K562 treated with DMSO at 1 percent for 4 hours (cell line): ENCODE data around the gene PLEKHA4. TPM values are rescaled to one million over a fixed set of nuclear protein-coding genes. Genes with fewer than 3 reads are reported as not detected.

Experiments used
- total RNA-seq: library from RNA; unstranded; fragments of 300-600 nt; gene quantifications from 2 replicates; pipeline ENCODE4 v1.2.3, GENCODE V29; 2022; ENCODE audit not compliant: insufficient read depth

The PLEKHA4 gene, protein sequence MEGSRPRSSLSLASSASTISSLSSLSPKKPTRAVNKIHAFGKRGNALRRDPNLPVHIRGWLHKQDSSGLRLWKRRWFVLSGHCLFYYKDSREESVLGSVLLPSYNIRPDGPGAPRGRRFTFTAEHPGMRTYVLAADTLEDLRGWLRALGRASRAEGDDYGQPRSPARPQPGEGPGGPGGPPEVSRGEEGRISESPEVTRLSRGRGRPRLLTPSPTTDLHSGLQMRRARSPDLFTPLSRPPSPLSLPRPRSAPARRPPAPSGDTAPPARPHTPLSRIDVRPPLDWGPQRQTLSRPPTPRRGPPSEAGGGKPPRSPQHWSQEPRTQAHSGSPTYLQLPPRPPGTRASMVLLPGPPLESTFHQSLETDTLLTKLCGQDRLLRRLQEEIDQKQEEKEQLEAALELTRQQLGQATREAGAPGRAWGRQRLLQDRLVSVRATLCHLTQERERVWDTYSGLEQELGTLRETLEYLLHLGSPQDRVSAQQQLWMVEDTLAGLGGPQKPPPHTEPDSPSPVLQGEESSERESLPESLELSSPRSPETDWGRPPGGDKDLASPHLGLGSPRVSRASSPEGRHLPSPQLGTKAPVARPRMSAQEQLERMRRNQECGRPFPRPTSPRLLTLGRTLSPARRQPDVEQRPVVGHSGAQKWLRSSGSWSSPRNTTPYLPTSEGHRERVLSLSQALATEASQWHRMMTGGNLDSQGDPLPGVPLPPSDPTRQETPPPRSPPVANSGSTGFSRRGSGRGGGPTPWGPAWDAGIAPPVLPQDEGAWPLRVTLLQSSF
- 17.1 and 25.9 TPM in 2 replicates for total RNA-seq

DNA sequence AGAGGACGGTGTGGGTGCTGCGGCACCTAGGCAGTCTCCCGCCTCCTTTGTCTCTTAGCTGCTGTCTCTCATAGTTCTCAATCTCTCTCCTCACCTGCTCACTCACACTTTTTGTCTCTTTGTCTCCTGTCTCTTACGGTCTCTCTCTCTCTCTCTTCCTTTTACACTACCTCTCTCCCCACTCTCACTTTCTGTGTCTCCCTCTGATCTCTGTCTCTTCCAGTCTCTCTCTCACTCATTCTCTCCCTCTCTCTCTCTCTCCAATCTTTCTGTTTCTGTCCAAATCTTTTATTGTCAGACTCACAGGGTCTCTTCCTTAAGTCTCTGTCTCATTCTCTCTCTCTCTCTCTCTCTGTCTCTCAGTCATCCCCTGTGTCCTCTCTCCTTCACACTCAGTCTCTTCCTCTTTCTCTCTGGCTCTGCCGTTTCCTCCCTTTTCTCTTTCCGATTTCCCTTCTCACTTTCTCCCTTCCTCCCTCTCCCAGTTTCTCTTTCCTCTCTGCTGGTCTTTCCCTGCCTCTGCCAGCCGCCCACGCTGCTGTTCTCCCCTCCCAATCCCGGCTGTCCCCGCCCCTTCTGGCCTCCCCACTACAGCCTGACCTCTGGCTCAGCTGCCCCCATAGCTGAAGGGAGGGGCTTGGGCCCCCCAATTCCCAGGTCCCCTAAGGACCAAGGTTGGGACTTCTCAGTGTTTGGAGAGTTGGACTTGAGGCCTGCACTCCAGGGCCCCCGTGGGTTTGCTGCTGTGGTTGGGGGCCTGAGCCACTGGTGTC lies at the start of gene PLEKHA4:
PLEKHA4 (minus strand) TSS at position 504 of the 773 bp plus-strand sequence. CDS start 997 bp downstream, outside the sequence.

DNA sequence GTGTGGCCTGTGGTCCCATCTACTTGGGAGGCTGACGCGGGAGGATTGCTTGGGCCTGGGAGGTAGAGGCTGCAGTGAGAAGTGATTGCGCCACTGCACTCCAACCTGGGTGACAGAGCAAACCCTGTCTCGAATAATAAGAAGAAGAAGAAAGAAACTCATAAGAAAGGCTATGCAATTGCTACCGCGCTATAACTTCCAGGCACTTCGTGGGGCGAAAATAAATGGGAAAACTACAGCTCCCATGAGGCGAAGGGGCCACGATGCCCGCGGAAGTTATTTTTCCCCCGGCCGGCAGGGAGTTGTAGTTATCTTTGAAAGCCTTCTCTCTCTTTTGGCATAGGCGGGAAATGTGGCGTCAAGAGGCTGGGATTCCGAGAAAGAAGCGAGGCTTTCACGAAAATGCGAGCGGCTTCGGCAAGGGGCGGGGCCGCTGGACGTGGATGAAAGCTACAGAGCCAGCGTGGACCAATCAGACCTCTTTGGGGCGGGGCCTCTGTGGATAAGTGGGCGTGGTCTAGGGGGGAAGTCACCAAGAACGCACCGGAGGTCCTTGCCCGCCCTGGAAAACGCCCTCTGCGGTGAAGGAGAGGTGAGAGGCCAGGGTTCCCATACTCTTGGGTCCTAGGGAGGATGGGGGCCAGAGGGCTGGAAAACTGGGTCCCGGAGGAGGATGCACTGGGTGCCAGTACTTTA lies 31.5 kb upstream of the PLEKHA4 start, which contains the start of gene NUCB1:
NUCB1 (plus strand) TSS at position 532 of the 696 bp plus-strand sequence. CDS start 485 bp downstream, outside the sequence.

DNA sequence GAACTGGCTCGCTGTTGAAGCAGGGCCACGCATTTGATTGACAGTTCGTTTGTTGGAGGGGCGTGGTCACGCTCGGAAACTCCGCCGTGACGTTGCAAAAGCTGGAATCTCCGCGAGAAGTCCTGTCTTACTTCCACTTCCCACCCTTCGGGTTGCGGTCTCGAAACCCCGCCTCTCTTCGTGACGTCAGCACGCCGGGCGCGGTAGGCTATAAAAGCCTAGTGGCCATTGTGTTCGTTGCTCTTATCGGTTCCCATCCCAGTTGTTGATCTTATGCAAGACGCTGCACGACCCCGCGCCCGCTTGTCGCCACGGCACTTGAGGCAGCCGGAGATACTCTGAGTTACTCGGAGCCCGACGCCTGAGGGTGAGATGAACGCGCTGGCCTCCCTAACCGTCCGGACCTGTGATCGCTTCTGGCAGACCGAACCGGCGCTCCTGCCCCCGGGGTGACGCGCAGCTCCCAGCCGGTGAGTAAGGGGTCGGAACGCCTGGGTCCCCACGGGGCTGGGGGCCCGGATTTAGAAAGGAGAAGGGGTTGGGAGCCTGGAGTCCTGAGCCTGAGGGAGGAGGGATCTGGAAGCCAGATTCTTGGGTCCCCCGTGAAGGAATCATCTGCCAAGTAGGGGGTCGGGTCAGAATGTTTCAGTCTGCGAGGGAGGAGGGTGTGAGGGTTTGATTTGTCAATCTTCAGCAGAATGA lies 3.9 kb upstream of the PLEKHA4 start, which contains the start of gene PPP1R15A:
PPP1R15A (plus strand) TSS at position 240 of the 702 bp plus-strand sequence. CDS start 813 bp downstream, outside the sequence.

DNA sequence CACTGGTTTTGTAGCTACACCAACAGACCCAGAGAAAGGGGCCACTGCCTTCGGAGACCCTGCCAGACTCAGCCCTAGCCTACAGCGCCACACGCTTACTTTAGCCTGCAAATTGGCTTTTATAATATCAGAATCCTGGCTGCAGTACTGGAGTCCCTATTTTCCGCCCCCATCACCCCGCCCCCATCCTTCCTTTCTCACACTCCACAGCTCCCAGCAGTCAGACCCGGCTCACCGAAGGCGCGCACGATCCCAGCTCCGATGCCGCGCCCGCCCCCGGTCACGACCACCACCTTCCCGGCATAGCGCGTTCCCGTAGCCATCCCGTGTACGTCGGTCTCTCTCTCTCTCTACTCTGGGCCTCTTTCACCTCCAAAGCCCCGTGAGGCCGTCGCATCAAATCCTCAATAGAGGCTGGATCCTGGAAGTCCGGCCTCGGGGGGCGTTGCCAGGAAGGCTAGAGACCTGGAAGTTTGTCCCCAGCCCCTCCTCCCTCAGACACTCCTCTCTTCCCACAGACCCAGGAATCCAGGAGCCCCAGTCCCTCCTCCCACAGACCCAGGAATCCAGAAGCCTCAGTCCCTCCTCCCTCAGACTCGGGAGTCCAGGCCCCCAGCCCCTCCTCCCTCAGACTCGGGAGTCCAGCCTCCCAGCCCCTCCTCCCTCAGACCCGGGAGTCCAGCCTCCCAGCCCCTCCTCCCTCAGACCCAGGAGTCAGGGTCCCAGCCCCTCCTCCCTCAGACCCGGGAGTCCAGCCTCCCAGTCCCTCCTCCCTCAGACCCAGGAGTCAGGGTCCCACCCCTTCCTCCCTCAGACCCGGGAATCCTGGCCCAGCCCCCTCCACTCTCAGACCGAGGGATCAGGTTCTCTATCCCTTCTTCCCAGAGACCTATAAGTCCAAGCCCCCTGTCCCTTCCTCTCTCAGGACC lies 32.1 kb downstream of the PLEKHA4 start, which contains the start of gene HSD17B14:
HSD17B14 (minus strand) TSS at position 403 of the 929 bp plus-strand sequence; CDS start at position 323, 80 bp downstream.

Other genes starting within 250 kb of the PLEKHA4 start
- gene RPL18, start 249.4 kb downstream of the PLEKHA4 start, total RNA-seq = 5,295 and 5,517 TPM in 2 replicates
- 3.9 and 7.1 TPM in 2 replicates for gene SPHK2, start 249.1 kb downstream of the PLEKHA4 start, total RNA-seq
- 18.9 and 23.5 TPM in 2 replicates for gene DBP, start 231.2 kb downstream of the PLEKHA4 start, total RNA-seq
- gene CA11, start 222.4 kb downstream of the PLEKHA4 start, total RNA-seq = 10.3 and 27.1 TPM in 2 replicates
- 0.33 TPM in 1 of 2 replicates, not detected in the other for gene NTN5, start 195.6 kb downstream of the PLEKHA4 start, total RNA-seq
- not detected in 2 replicates for gene FUT2, start 172.6 kb downstream of the PLEKHA4 start, total RNA-seq
- gene MAMSTR, start 148.9 kb downstream of the PLEKHA4 start, total RNA-seq = 0.73 TPM in 1 of 2 replicates, not detected in the other
- gene RASIP1, start 128.0 kb downstream of the PLEKHA4 start, total RNA-seq = 6.5 and 7.8 TPM in 2 replicates
- 0.50 TPM in 1 of 2 replicates, not detected in the other for gene IZUMO1, start 121.7 kb downstream of the PLEKHA4 start, total RNA-seq
- gene FUT1, start 116.0 kb downstream of the PLEKHA4 start, total RNA-seq = 4.8 and 13.9 TPM in 2 replicates
- gene FGF21, start 113.1 kb downstream of the PLEKHA4 start, total RNA-seq = not detected in 2 replicates
- 68.9 and 69.1 TPM in 2 replicates for gene BCAT2, start 57.6 kb downstream of the PLEKHA4 start, total RNA-seq
- not detected in 2 replicates for gene HSD17B14, start 32.1 kb downstream of the PLEKHA4 start, total RNA-seq
- gene PPP1R15A, start 3.8 kb upstream of the PLEKHA4 start, total RNA-seq = 85.0 and 106 TPM in 2 replicates
- gene TULP2, start 30.1 kb upstream of the PLEKHA4 start, total RNA-seq = not detected in 2 replicates
- 279 and 316 TPM in 2 replicates for gene NUCB1, start 31.7 kb upstream of the PLEKHA4 start, total RNA-seq
- 2.6 and 6.7 TPM in 2 replicates for gene DHDH, start 65.1 kb upstream of the PLEKHA4 start, total RNA-seq
- 90.6 and 152 TPM in 2 replicates for gene BAX, start 86.3 kb upstream of the PLEKHA4 start, total RNA-seq
- gene FTL, start 96.7 kb upstream of the PLEKHA4 start, total RNA-seq = 5,415 and 5,880 TPM in 2 replicates
- 18.0 and 22.2 TPM in 2 replicates for gene GYS1, start 124.7 kb upstream of the PLEKHA4 start, total RNA-seq
- 219 and 288 TPM in 2 replicates for gene RUVBL2, start 125.3 kb upstream of the PLEKHA4 start, total RNA-seq
- not detected in 2 replicates for gene LHB, start 148.5 kb upstream of the PLEKHA4 start, total RNA-seq
- gene CGB3, start 155.7 kb upstream of the PLEKHA4 start, total RNA-seq = not detected in 2 replicates
- not detected in 2 replicates for gene CGB2, start 163.3 kb upstream of the PLEKHA4 start, total RNA-seq
- gene CGB1, start 168.3 kb upstream of the PLEKHA4 start, total RNA-seq = not detected in 2 replicates
- not detected in 2 replicates for gene CGB5, start 175.2 kb upstream of the PLEKHA4 start, total RNA-seq
- not detected in 2 replicates for gene CGB8, start 180.5 kb upstream of the PLEKHA4 start, total RNA-seq
- not detected in 2 replicates for gene CGB7, start 189.1 kb upstream of the PLEKHA4 start, total RNA-seq
- gene NTF4, start 196.2 kb upstream of the PLEKHA4 start, total RNA-seq = not detected in 2 replicates
- not detected in 2 replicates for gene KCNA7, start 204.1 kb upstream of the PLEKHA4 start, total RNA-seq
- 143 and 183 TPM in 2 replicates for gene SNRNP70, start 216.8 kb upstream of the PLEKHA4 start, total RNA-seq
- 8.9 and 15.5 TPM in 2 replicates for gene LIN7B, start 245.8 kb upstream of the PLEKHA4 start, total RNA-seq